ENCODE data around the gene TENT4A. TPM values are rescaled to one million over a fixed set of nuclear protein-coding genes. Genes with fewer than 3 reads are reported as not detected.

TENT4A gene
- total RNA-seq, 1 experiment from 2014 or later, result 29.2 TPM

GRCh38 chr5:6719417-6719816, 6.2 kb downstream of the TENT4A start:
- H3K27ac Mint-ChIP-seq, result no peak overlapping the region
- no peak overlapping the region for H3K4me3 Mint-ChIP-seq
- CTCF ChIA-PET, result interaction anchor here (1.0 kb wide), 1 partner anchor 9 kb away, joined by 3 read pairs; no protein-coding TSS in a partner anchor
- DNase-seq (ENCODE audit: low spot score) (no peak), ATAC-seq (no peak)
- H3K4me1 Mint-ChIP-seq, result peaks cover 83% of the 10 kb centered on the region
- POLR2A ChIA-PET, result no interaction called here
- TF ChIP-seq ATF1 (CRISPR knock-in tag; IDR thresholded peaks at IDR 0.05) (no peak), ZNF671 (CRISPR knock-in tag; IDR thresholded peaks at IDR 0.05) (no peak), ZNF423 (CRISPR knock-in tag; IDR thresholded peaks at IDR 0.05) (no peak), PRDM15 (CRISPR knock-in tag; IDR thresholded peaks at IDR 0.05) (no peak), NR2C2 (CRISPR knock-in tag; IDR thresholded peaks at IDR 0.05) (no peak), IRF2 (CRISPR knock-in tag; IDR thresholded peaks at IDR 0.05; ENCODE audit: borderline replicate concordance, low read depth) (no peak), CREB1 (CRISPR knock-in tag; IDR thresholded peaks at IDR 0.05) (no peak), NFE2L1 (CRISPR knock-in tag; IDR thresholded peaks at IDR 0.05) (no peak), ZNF396 (CRISPR knock-in tag; IDR thresholded peaks at IDR 0.05; ENCODE audit: borderline replicate concordance) (no peak), E2F4 (CRISPR knock-in tag; IDR thresholded peaks at IDR 0.05; ENCODE audit: borderline replicate concordance, low read depth) (no peak), TCF7 (CRISPR knock-in tag; IDR thresholded peaks at IDR 0.05; ENCODE audit: low read depth) (no peak), JUN (CRISPR knock-in tag; IDR thresholded peaks at IDR 0.05) (no peak)
- TF ChIP-seq, protein P1, sequence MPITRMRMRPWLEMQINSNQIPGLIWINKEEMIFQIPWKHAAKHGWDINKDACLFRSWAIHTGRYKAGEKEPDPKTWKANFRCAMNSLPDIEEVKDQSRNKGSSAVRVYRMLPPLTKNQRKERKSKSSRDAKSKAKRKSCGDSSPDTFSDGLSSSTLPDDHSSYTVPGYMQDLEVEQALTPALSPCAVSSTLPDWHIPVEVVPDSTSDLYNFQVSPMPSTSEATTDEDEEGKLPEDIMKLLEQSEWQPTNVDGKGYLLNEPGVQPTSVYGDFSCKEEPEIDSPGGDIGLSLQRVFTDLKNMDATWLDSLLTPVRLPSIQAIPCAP (CRISPR knock-in tag; IDR thresholded peaks at IDR 0.05), result no peak
- TF ChIP-seq, protein P2, sequence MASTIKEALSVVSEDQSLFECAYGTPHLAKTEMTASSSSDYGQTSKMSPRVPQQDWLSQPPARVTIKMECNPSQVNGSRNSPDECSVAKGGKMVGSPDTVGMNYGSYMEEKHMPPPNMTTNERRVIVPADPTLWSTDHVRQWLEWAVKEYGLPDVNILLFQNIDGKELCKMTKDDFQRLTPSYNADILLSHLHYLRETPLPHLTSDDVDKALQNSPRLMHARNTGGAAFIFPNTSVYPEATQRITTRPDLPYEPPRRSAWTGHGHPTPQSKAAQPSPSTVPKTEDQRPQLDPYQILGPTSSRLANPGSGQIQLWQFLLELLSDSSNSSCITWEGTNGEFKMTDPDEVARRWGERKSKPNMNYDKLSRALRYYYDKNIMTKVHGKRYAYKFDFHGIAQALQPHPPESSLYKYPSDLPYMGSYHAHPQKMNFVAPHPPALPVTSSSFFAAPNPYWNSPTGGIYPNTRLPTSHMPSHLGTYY (CRISPR knock-in tag; IDR thresholded peaks at IDR 0.05), result no peak
- H3K36me3 Mint-ChIP-seq, result peaks cover 9% of the 10 kb centered on the region; the same call in 1 of the 2 replicates
- no peaks in the 10 kb centered on the region for H3K27me3 Mint-ChIP-seq (ENCODE audit: low read depth)
- no peaks in the 10 kb centered on the region for H3K9me3 Mint-ChIP-seq

GRCh38 chr5:6719896-6720560, 6.8 kb downstream of the TENT4A start:
- ChIA-PET CTCF (interaction anchor here (1.0 kb wide), 1 partner anchor 9 kb away, joined by 3 read pairs; no protein-coding TSS in a partner anchor), POLR2A (no interaction called here)
- Mint-ChIP-seq H3K4me1 (peaks cover 83% of the 10 kb centered on the region), H3K4me3 (no peak overlapping the region), H3K9me3 (no peaks in the 10 kb centered on the region), H3K36me3 (peaks cover 9% of the 10 kb centered on the region; the same call in 1 of the 2 replicates), H3K27me3 (ENCODE audit: low read depth) (no peaks in the 10 kb centered on the region), H3K27ac (peak overlapping the region; percentile 14; the same call in 1 of the 2 replicates)
- ATAC-seq (no peak; the same call in 1 of the 2 replicates), DNase-seq (ENCODE audit: low spot score) (no peak)
- no peak for TF ChIP-seq ZNF121 (CRISPR knock-in tag; IDR thresholded peaks at IDR 0.05)
- TF ChIP-seq PREB (CRISPR knock-in tag; IDR thresholded peaks at IDR 0.05; ENCODE audit: borderline replicate concordance), result no peak
- TF ChIP-seq MXD4 (CRISPR knock-in tag; IDR thresholded peaks at IDR 0.05; ENCODE audit: borderline replicate concordance), result no peak
- TF ChIP-seq ATF2 (CRISPR knock-in tag; IDR thresholded peaks at IDR 0.05; ENCODE audit: borderline replicate concordance, low read depth), result no peak
- TF ChIP-seq TCF7 (CRISPR knock-in tag; IDR thresholded peaks at IDR 0.05; ENCODE audit: low read depth), result no peak
- TF ChIP-seq ATF1 (CRISPR knock-in tag; IDR thresholded peaks at IDR 0.05), result no peak
- no peak for TF ChIP-seq ZNF317 (CRISPR knock-in tag; IDR thresholded peaks at IDR 0.05; ENCODE audit: borderline replicate concordance, low read depth)
- no peak for TF ChIP-seq MAX (CRISPR knock-in tag; IDR thresholded peaks at IDR 0.05)
- no peak for TF ChIP-seq ZNF219 (CRISPR knock-in tag; IDR thresholded peaks at IDR 0.05; ENCODE audit: borderline replicate concordance)

Measured in WTC11 (cell line).